NCI-H2171 treated with DMSO at 0.1 percent for 48 hours (cell line): ENCODE data around the gene NTN1.

Source experiments
- DNase-seq: peaks from one replicate; lab custom pipeline; 2025; lab: John Stamatoyannopoulos, UW

The NTN1 gene

GRCh38 chr17:9195961-9196670 is 174.8 kb downstream of the NTN1 start:
- no peak for DNase-seq

GRCh38 chr17:9199571-9200551 is 178.6 kb downstream of the NTN1 start:
- DNase-seq = no peak

- DNase-seq = no peak
Measured at GRCh38 chr17:9200699-9201359, 179.5 kb downstream of the NTN1 start.

- no peak for DNase-seq
Measured at GRCh38 chr17:9202532-9202931, 181.2 kb downstream of the NTN1 start.

- DNase-seq = no peak
Measured at GRCh38 chr17:9203771-9204425, 182.6 kb downstream of the NTN1 start.

GRCh38 chr17:9204637-9205329 is 183.5 kb downstream of the NTN1 start:
- DNase-seq = no peak

GRCh38 chr17:9205520-9206409 is 184.5 kb downstream of the NTN1 start:
- no peak for DNase-seq

GRCh38 chr17:9206410-9206703 is 185.0 kb downstream of the NTN1 start:
- no peak for DNase-seq

- DNase-seq = no peak
Measured at GRCh38 chr17:9206741-9207332, 185.5 kb downstream of the NTN1 start.

- DNase-seq = no peak
Measured at GRCh38 chr17:9208381-9209105, 187.2 kb downstream of the NTN1 start.

- no peak for DNase-seq
Measured at GRCh38 chr17:9209347-9209746, 188.0 kb downstream of the NTN1 start.

GRCh38 chr17:9209781-9210370 is 188.6 kb downstream of the NTN1 start:
- no peak for DNase-seq

- DNase-seq = no peak
Measured at GRCh38 chr17:9211133-9211765, 189.9 kb downstream of the NTN1 start.

- no peak for DNase-seq
Measured at GRCh38 chr17:9212376-9213302, 191.3 kb downstream of the NTN1 start.

GRCh38 chr17:9213303-9213640 is 192.0 kb downstream of the NTN1 start:
- DNase-seq = no peak

- DNase-seq = no peak
Measured at GRCh38 chr17:9215465-9215864, 194.2 kb downstream of the NTN1 start.

- DNase-seq = no peak
Measured at GRCh38 chr17:9217151-9218056, 196.1 kb downstream of the NTN1 start.
